Heart left ventricle (tissue), 13 donors: ENCODE measurements around the gene AMZ2.

Experiments used
- POLR2A ChIP-seq, 2 donors: fragments of 450-650 bp; IDR thresholded peaks; one replicate each; pipeline ENCODE4 v1.6.1; 2017; ENCODE audit warnings: antibody characterized with exemption in 2 of 2, mild to moderate bottlenecking in 2 of 2, moderate library complexity in 2 of 2
- TF ChIP-seq, protein P1 (sequence below), 12 donors: fragments of 200-600 bp; sonication (generic) in 4 of 12; IDR thresholded peaks; one replicate each; pipeline versions ENCODE4 v1.5.0 to v1.8.0; 2018 to 2022; ENCODE audit warnings: antibody characterized with exemption in 12 of 12, mild to moderate bottlenecking in 5 of 12
- donor health status: ischemic (EF 13 %, LVEDD 7.1; RV severe dilation, severe dysfunction).
- donor health status: DM: no; HTN: yes; CAD: no.
- donor health status: DM: no; HTN: no; CAD: no.
- donor health status: ischemic (EF 25% LVEDD 6.9; RV normal size, moderate dysfunction).
- donor health status: ischemic (EF 25% LVEDD 5.7; RV mildly dilated, moderate dysfunction).
- donor health status: ischemic (EF 35%, LVEDD 5.7; RV mildly dilated, moderate dysfunction).
- donor health status: nonischemic (EF 11% LVEDD 7.7; RV severe dilation, severe dysfunction).
- donor health status: DM: yes; HTN: yes; CAD: no.
- donor health status: PGD.
- donor health status: ischemic (EF 29% LVEDD 5.4; RV normal size, mild dysfunction).
- donor health status: nonischemic (EF 23%, LVEDD 6.1; RV moderate dilation, normal function).

- TF ChIP-seq, protein P1, sequence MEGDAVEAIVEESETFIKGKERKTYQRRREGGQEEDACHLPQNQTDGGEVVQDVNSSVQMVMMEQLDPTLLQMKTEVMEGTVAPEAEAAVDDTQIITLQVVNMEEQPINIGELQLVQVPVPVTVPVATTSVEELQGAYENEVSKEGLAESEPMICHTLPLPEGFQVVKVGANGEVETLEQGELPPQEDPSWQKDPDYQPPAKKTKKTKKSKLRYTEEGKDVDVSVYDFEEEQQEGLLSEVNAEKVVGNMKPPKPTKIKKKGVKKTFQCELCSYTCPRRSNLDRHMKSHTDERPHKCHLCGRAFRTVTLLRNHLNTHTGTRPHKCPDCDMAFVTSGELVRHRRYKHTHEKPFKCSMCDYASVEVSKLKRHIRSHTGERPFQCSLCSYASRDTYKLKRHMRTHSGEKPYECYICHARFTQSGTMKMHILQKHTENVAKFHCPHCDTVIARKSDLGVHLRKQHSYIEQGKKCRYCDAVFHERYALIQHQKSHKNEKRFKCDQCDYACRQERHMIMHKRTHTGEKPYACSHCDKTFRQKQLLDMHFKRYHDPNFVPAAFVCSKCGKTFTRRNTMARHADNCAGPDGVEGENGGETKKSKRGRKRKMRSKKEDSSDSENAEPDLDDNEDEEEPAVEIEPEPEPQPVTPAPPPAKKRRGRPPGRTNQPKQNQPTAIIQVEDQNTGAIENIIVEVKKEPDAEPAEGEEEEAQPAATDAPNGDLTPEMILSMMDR (IDR thresholded peaks at IDR 0.05): no peak
- no peak for TF ChIP-seq POLR2A (IDR thresholded peaks at IDR 0.05)
Measured at GRCh38 chr17:68305142-68305541, 57.3 kb downstream of the AMZ2 start.
